SK-N-SH (cell line): ENCODE measurements around the gene NAXD. TPM values are rescaled to one million over a fixed set of nuclear protein-coding genes. Genes with fewer than 3 reads are reported as not detected.

Experiments used
- CTCF ChIA-PET: fragments of 300-600, 350-600 bp; formaldehyde crosslinking; extraction: SDS; loops from one replicate; lab custom pipeline; 2021; lab: Yijun Ruan, JAX
- POLR2A ChIA-PET: fragments of 350-600 bp; sonication (Branson Sonifier 250); formaldehyde crosslinking; extraction: SDS; loops from one replicate; lab custom pipeline; 2020; ENCODE audit warnings: antibody characterized with exemption, inconsistent platforms; lab: Yijun Ruan, JAX
- DNase-seq: peaks from one replicate; pipeline ENCODE4 v3.0.0; 2012
- H2AFZ ChIP-seq: fragments of 200-600 bp; sonication (generic); 2 replicates; pipeline ENCODE4 v1.8.1; 2016; ENCODE audit warnings: antibody characterized with exemption, mild to moderate bottlenecking, low read depth
- H3F3A ChIP-seq: fragments of 200-600 bp; sonication (generic); replicated peaks from 2 replicates; pipeline ENCODE3; 2016; ENCODE audit warnings: antibody characterized with exemption, mild to moderate bottlenecking; ENCODE audit not compliant: insufficient read depth
- H3K27ac ChIP-seq, 2 experiments: fragments of 200-500 bp in 1 of 2; fragments of 200-600 bp in 1 of 2; sonication (Bioruptor generic) in 1 of 2; sonication (generic), shearing (Covaris generic) in 1 of 2; 2 replicates each; pipeline versions ENCODE4 v1.5.1 to v1.6.1; 2014 to 2016; ENCODE audit warnings: low read depth in 2 of 2, inconsistent platforms in 1 of 2, low read length in 1 of 2, mild to moderate bottlenecking in 1 of 2, mixed read lengths in 1 of 2
- H3K27me3 ChIP-seq: fragments of 200-600 bp; sonication (generic), shearing (Covaris generic); 2 replicates; pipeline ENCODE4 v1.6.1; 2016; ENCODE audit warnings: mixed run types; ENCODE audit not compliant: insufficient read depth
- H3K36me3 ChIP-seq, 2 experiments: fragments of 200-500 bp in 1 of 2; fragments of 200-600 bp in 1 of 2; sonication (Bioruptor generic) in 1 of 2; sonication (generic) in 1 of 2; replicated peaks in 1 of 2; 2 replicates each; pipeline versions ENCODE3 to v1.5.1; 2014 to 2016; ENCODE audit warnings: low read length in 1 of 2, mild to moderate bottlenecking in 1 of 2; ENCODE audit not compliant: insufficient read depth in 2 of 2, control insufficient read depth in 1 of 2
- H3K4me1 ChIP-seq, 2 experiments: fragments of 200-500 bp in 1 of 2; fragments of 200-600 bp in 1 of 2; sonication (Bioruptor generic) in 1 of 2; sonication (generic), shearing (Covaris generic) in 1 of 2; 2 replicates each; pipeline versions ENCODE4 v1.5.1 to v1.6.1; 2014 to 2016; ENCODE audit warnings: low read depth in 1 of 2, low read length in 1 of 2, mixed run types in 1 of 2; ENCODE audit not compliant: insufficient read depth in 2 of 2, control insufficient read depth in 1 of 2
- H3K4me2 ChIP-seq: fragments of 200-600 bp; sonication (generic), shearing (Covaris generic); 2 replicates; pipeline ENCODE4 v1.6.1; 2017; ENCODE audit warnings: mixed run types
- H3K4me3 ChIP-seq, 2 experiments: fragments of 200-500 bp in 1 of 2; fragments of 200-600 bp in 1 of 2; sonication (Bioruptor generic) in 1 of 2; sonication (generic), shearing (Covaris generic) in 1 of 2; 2 replicates each; pipeline versions ENCODE4 v1.5.1 to v1.8.1; 2014 to 2016; ENCODE audit warnings: low read depth in 2 of 2, inconsistent platforms in 1 of 2, low read length in 1 of 2, mild to moderate bottlenecking in 1 of 2, mixed read lengths in 1 of 2, moderate library complexity in 1 of 2
- H3K79me2 ChIP-seq: fragments of 200-600 bp; sonication (generic); 2 replicates; pipeline ENCODE4 v1.8.1; 2017; ENCODE audit warnings: mild to moderate bottlenecking; ENCODE audit not compliant: insufficient read depth
- H3K9ac ChIP-seq: fragments of 200-600 bp; sonication (generic); 2 replicates; pipeline ENCODE4 v1.6.1; 2017; ENCODE audit warnings: mixed run types
- H3K9me2 ChIP-seq: fragments of 200-600 bp; sonication (generic); 2 replicates; pipeline ENCODE4 v1.6.1; 2017; ENCODE audit warnings: mixed run types
- H3K9me3 ChIP-seq: fragments of 200-600 bp; sonication (generic); 2 replicates; pipeline ENCODE4 v1.6.1; 2017; ENCODE audit warnings: mixed run types, mild to moderate bottlenecking, moderate library complexity
- H4K20me1 ChIP-seq: fragments of 200-600 bp; sonication (generic); 2 replicates; pipeline ENCODE4 v1.6.1; 2017; ENCODE audit warnings: mild to moderate bottlenecking, mixed run types; ENCODE audit not compliant: insufficient read depth
- CHD2 ChIP-seq: fragments of 150-350 bp; IDR thresholded peaks from 2 replicates; pipeline ENCODE4 v1.6.1; 2018; ENCODE audit warnings: low read length; ENCODE audit not compliant: partially characterized antibody
- CTCF ChIP-seq: fragments of 200-600 bp; sonication (generic); IDR thresholded peaks from 2 replicates; pipeline ENCODE4 v1.6.1; 2017; ENCODE audit warnings: antibody characterized with exemption, mild to moderate bottlenecking, moderate library complexity
- GATA2 ChIP-seq: sonication (generic); formaldehyde crosslinking; IDR thresholded peaks from 2 replicates; pipeline ENCODE4 v1.5.0; 2020; ENCODE audit warnings: mild to moderate bottlenecking, missing genetic modification reagents
- MAX ChIP-seq: IDR thresholded peaks from 2 replicates; pipeline ENCODE4 v1.4.0; 2012; ENCODE audit warnings: low read depth
- NFIC ChIP-seq: IDR thresholded peaks from 2 replicates; pipeline ENCODE4 v1.4.0; 2012; ENCODE audit warnings: borderline replicate concordance
- POLR2AphosphoS5 ChIP-seq: IDR thresholded peaks from 2 replicates; pipeline ENCODE4 v1.6.1; 2012; ENCODE audit warnings: low read depth, low read length
- RFX5 ChIP-seq: IDR thresholded peaks from 2 replicates; pipeline ENCODE4 v1.6.1; 2012; ENCODE audit warnings: mild to moderate bottlenecking, improper control_type of control experiment, low read length
- SMC3 ChIP-seq: IDR thresholded peaks from 2 replicates; pipeline ENCODE4 v1.6.1; 2012; ENCODE audit warnings: low read depth, low read length, improper control_type of control experiment
- WGBS: methylation state at CpG from one replicate; pipeline ENCODE4 v1.1.6; 2017; ENCODE audit warnings: low lambda C conversion rate; 5-methylcytosine and 5-hydroxymethylcytosine counted together
- polyA plus RNA-seq, 3 experiments: library from polyadenylated mRNA; depleted of rRNA; stranded (reverse); fragments of >200 nt; gene quantifications; 2 replicates each; pipeline ENCODE4 v1.2.3, GENCODE V29; 2012
- TF ChIP-seq, protein P1 (sequence below): fragments of 150-350 bp; IDR thresholded peaks from 2 replicates; pipeline ENCODE4 v1.6.1; 2017; ENCODE audit warnings: antibody characterized with exemption, low read length, low read depth, borderline replicate concordance
- TF ChIP-seq, protein P2 (sequence below): fragments of 150-350 bp; IDR thresholded peaks from 2 replicates; pipeline ENCODE4 v1.6.1; 2016; ENCODE audit warnings: mild to moderate bottlenecking, low read depth, low read length

NAXD gene
- polyA plus RNA-seq, 1 of the 3 experiments (the other 2 are of a cell fraction): 32.4 TPM

DNA sequence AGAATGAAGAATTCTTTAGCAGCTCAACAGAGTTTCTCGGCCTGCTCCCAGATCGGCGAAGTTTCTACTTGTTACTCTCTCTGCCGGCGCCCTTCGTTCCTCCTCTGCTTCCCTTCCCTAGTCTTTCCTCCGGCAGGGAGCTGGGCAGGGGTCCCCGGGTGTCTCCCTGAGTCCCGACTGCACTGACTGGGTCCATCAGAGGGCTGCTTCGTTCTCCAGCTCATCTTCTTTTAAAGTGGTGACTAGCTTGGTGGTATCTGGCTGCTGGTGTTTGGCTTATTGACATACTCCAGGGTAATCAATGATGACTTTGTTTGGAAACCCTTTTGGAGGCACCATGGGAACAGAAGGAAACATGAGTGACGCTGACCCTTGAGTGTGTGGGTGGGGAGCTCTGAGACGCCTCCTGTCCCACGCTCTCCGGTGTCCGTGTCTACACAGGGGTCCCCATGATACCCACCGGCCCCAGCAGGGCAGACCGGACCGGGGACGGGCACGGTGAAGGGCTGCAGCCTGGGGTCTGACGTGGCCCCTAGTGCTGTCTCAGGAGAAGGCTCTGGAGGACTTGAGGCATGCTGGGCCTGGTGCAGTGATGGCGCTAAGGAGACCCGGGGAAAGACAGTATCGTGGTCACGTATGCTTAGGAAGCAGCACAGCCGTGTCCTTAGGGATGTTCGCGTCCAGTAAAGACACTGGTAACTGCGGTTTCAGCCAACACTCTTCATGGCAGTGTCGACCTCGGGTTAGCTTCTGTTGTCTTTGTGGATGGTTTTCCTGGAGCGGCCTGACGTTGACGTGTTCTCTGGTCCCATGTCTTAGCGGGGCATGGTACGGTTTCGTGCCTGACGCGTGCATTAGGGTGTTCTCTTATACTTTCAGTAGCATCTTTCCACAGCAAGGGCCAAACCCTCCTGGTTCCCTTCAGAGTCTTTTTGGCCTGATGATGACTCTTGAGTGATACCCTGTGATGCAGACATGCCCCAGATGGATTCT lies 23.8 kb downstream of the NAXD start:
- Histone ChIP-seq H3K4me1 (peaks cover 0 to 17% of the 10 kb centered on the region in 2 experiments; a peak in 2 of 4 replicates), H3K9ac (no peak overlapping the region), H3K27me3 (no peaks in the 10 kb centered on the region), H4K20me1 (peaks cover 6% of the 10 kb centered on the region; the same call in 1 of the 2 replicates), H3K4me3 (no peak overlapping the region), H3K27ac (no peak overlapping the region; a peak in 1 of 4 replicates), H3K9me3 (no peaks in the 10 kb centered on the region), H3K79me2 (peaks cover 15% of the 10 kb centered on the region; the same call in 1 of the 2 replicates), H3K36me3 (peaks cover 30 to 91% of the 10 kb centered on the region in 2 experiments), H2AFZ (no peak overlapping the region), H3F3A (peaks cover 3% of the 10 kb centered on the region), H3K9me2 (no peaks in the 10 kb centered on the region)
- CTCF ChIA-PET: interaction anchor here (1.4 to 2.2 kb wide), 3 partner anchors 45 to 63 kb away, joined by 3 to 6 read pairs (median 3); no protein-coding TSS in a partner anchor
- POLR2A ChIA-PET: interaction anchor here (0.6 kb wide), 1 partner anchor 1119 kb away, joined by 3 read pairs; no protein-coding TSS in a partner anchor
- 91% methylated on average over 38 of the region's 39 CpGs for whole genome bisulfite sequencing
- peak; percentile 35 for DNase-seq
- TF ChIP-seq, protein P1, sequence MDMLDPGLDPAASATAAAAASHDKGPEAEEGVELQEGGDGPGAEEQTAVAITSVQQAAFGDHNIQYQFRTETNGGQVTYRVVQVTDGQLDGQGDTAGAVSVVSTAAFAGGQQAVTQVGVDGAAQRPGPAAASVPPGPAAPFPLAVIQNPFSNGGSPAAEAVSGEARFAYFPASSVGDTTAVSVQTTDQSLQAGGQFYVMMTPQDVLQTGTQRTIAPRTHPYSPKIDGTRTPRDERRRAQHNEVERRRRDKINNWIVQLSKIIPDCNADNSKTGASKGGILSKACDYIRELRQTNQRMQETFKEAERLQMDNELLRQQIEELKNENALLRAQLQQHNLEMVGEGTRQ: no peak
- TF ChIP-seq, protein P2, sequence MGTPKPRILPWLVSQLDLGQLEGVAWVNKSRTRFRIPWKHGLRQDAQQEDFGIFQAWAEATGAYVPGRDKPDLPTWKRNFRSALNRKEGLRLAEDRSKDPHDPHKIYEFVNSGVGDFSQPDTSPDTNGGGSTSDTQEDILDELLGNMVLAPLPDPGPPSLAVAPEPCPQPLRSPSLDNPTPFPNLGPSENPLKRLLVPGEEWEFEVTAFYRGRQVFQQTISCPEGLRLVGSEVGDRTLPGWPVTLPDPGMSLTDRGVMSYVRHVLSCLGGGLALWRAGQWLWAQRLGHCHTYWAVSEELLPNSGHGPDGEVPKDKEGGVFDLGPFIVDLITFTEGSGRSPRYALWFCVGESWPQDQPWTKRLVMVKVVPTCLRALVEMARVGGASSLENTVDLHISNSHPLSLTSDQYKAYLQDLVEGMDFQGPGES: no peak
- TF ChIP-seq NFIC: no peak
- TF ChIP-seq GATA2 (CRISPR knock-in tag): no peak
- TF ChIP-seq POLR2AphosphoS5: no peak
- TF ChIP-seq CHD2: no peak
- TF ChIP-seq SMC3: no peak
- no peak for TF ChIP-seq CTCF
- TF ChIP-seq RFX5: no peak
- TF ChIP-seq MAX: no peak
- TF ChIP-seq, all 33 proteins: peak for 0
- H3K4me2 ChIP-seq: no peak overlapping the region
